MM.1S (cell line): ENCODE results near the gene CD3D.

Experiments
- CTCF ChIP-seq: fragments of 300-600 bp; sonication (generic); IDR thresholded peaks from 2 replicates; pipeline ENCODE4 v1.5.1; 2016; ENCODE audit warnings: antibody characterized with exemption, low read length, mixed read lengths
- EZH2 ChIP-seq: fragments of 300-600 bp; sonication (generic); optimal IDR thresholded peaks from 2 replicates; pipeline ENCODE3; 2017; ENCODE audit warnings: low read depth, mild to moderate bottlenecking, antibody characterized with exemption, low read length, mixed read lengths

GRCh38 chr11:118343248-118343647 is 743 bp upstream of the CD3D start:
- TF ChIP-seq EZH2 (no peak), CTCF (no peak)
